Activated B cell treated with CpG ODN at 0.5 μM for 24 hours (primary cell): ENCODE data around the gene SH3PXD2A. TPM values are rescaled to one million over a fixed set of nuclear protein-coding genes. Genes with fewer than 3 reads are reported as not detected.

Experiments used
- ATAC-seq: fragments of 200-7000 bp; cut with Tn5 transposase; one replicate; pipeline ENCODE4 v1.10.0; 2021; ENCODE audit warnings: low read depth, mild to moderate bottlenecking, moderate library complexity
- CTCF ChIA-PET: fragments of 350-600 bp; sonication (Branson Sonifier 250); formaldehyde crosslinking; loops from one replicate; lab custom pipeline; 2021; ENCODE audit warnings: antibody characterized with exemption; lab: Charles Lee
- POLR2A ChIA-PET: fragments of 350-600 bp; sonication (Branson Sonifier 250); formaldehyde crosslinking; loops from one replicate; lab custom pipeline; 2021; ENCODE audit warnings: antibody characterized with exemption; lab: Charles Lee
- DNase-seq: peaks from one replicate; pipeline ENCODE4 v3.0.0; 2022
- H3K27ac Mint-ChIP-seq: one replicate; pipeline ENCODE4 v1.8.0; 2020; ENCODE audit warnings: mixed read lengths
- H3K27me3 Mint-ChIP-seq: one replicate; pipeline ENCODE4 v1.8.0; 2021; ENCODE audit warnings: mixed read lengths
- H3K36me3 Mint-ChIP-seq: one replicate; pipeline ENCODE4 v1.8.0; 2021; ENCODE audit warnings: low read depth, mixed read lengths
- H3K4me1 Mint-ChIP-seq: one replicate; pipeline ENCODE4 v1.8.0; 2021; ENCODE audit warnings: mixed read lengths
- H3K4me3 Mint-ChIP-seq: one replicate; pipeline ENCODE4 v1.8.0; 2020; ENCODE audit warnings: mild to moderate bottlenecking, mixed read lengths
- H3K9me3 Mint-ChIP-seq: one replicate; pipeline ENCODE4 v1.8.0; 2020; ENCODE audit warnings: mixed read lengths
- CTCF ChIP-seq: fragments of 200-600 bp; IDR thresholded peaks from one replicate; pipeline ENCODE4 v1.8.0; 2022; ENCODE audit warnings: antibody characterized with exemption, mild to moderate bottlenecking
- intact Hi-C: fragments of 100-400 bp; cut with micrococcal nuclease; formaldehyde crosslinking; loops from one replicate; pipeline ENCODE4 v1.15.1; 2024
- total RNA-seq: library from RNA; stranded (reverse); gene quantifications from 2 replicates; pipeline ENCODE4 v1.2.3, GENCODE V29; 2022

Gene SH3PXD2A
- total RNA-seq, 1 donor from 2014 or later, result 18.2 TPM

DNA sequence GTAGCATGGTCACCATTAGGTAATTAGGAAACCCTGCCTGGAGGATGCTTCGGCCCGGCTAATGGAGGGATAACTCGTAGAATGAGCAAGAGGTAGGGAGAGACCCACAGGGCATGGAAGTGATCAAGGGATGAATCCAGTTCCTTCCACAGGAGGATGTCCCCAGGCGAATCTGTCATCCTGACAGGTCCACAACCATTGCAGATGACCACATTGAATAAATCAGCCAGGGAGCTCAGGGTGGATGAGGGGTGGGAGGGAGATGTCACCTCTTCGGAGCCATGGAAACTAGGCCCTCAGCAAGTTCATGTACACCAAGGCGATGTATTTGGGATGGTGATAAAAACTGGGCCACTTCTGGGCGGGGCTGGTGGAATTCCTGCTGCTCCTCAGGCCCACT lies 28.5 kb downstream of the SH3PXD2A start:
- ChIA-PET POLR2A (no interaction called here), CTCF (no interaction called here)
- Mint-ChIP-seq H3K36me3 (no peaks in the 10 kb centered on the region), H3K4me1 (no peaks in the 10 kb centered on the region), H3K27ac (no peak overlapping the region), H3K9me3 (peaks cover under 1% of the 10 kb centered on the region), H3K4me3 (no peak overlapping the region), H3K27me3 (peaks cover 44% of the 10 kb centered on the region)
- ATAC-seq (no peak), DNase-seq (no peak)
- intact Hi-C loops, result no loop called here
- TF ChIP-seq CTCF, result no peak

GRCh38 chr10:103824281-103824680 lies 31.1 kb downstream of the SH3PXD2A start:
- DNase-seq, result no peak
- H3K27ac Mint-ChIP-seq, result no peak overlapping the region
- no peaks in the 10 kb centered on the region for H3K4me1 Mint-ChIP-seq
- TF ChIP-seq CTCF, result no peak
- H3K36me3 Mint-ChIP-seq, result no peaks in the 10 kb centered on the region
- ATAC-seq, result no peak
- CTCF ChIA-PET, result no interaction called here
- POLR2A ChIA-PET, result no interaction called here
- intact Hi-C loops, result no loop called here
- no peak overlapping the region for H3K4me3 Mint-ChIP-seq
- no peaks in the 10 kb centered on the region for H3K9me3 Mint-ChIP-seq
- H3K27me3 Mint-ChIP-seq, result peaks cover 48% of the 10 kb centered on the region

GRCh38 chr10:103823706-103824272 lies 31.6 kb downstream of the SH3PXD2A start:
- ChIA-PET CTCF (no interaction called here), POLR2A (no interaction called here)
- no peak for DNase-seq
- H3K9me3 Mint-ChIP-seq, result no peaks in the 10 kb centered on the region
- peaks cover 48% of the 10 kb centered on the region for H3K27me3 Mint-ChIP-seq
- no peak overlapping the region for H3K27ac Mint-ChIP-seq
- no peak for TF ChIP-seq CTCF
- H3K4me3 Mint-ChIP-seq, result no peak overlapping the region
- intact Hi-C loops, result no loop called here
- H3K36me3 Mint-ChIP-seq, result no peaks in the 10 kb centered on the region
- no peaks in the 10 kb centered on the region for H3K4me1 Mint-ChIP-seq
- ATAC-seq, result no peak

DNA sequence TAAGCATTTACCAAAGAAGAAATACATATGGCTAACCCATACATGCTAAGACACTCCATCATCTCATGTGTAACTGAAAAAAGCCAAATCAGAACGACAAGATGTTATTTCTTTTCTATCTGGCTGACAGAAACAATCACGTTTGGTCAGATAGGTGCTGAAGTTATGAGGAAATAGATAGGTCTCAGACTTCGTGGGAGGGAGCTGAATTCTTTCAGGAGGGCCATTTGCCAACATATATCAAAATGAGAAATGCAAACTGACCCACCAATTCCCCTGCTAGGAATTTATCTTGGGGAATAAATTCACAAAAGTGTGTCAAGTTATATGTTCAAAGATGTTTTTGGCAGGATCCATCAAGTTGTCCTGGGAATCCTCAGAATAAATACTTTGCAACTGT lies 32.6 kb downstream of the SH3PXD2A start:
- no peaks in the 10 kb centered on the region for H3K4me1 Mint-ChIP-seq
- no peak overlapping the region for H3K27ac Mint-ChIP-seq
- intact Hi-C loops, result no loop called here
- POLR2A ChIA-PET, result no interaction called here
- no peaks in the 10 kb centered on the region for H3K9me3 Mint-ChIP-seq
- TF ChIP-seq CTCF, result no peak
- CTCF ChIA-PET, result no interaction called here
- no peak for DNase-seq
- peaks cover 52% of the 10 kb centered on the region for H3K27me3 Mint-ChIP-seq
- no peak for ATAC-seq
- no peaks in the 10 kb centered on the region for H3K36me3 Mint-ChIP-seq
- no peak overlapping the region for H3K4me3 Mint-ChIP-seq

GRCh38 chr10:103822107-103822716 lies 33.2 kb downstream of the SH3PXD2A start:
- no peaks in the 10 kb centered on the region for H3K9me3 Mint-ChIP-seq
- H3K27ac Mint-ChIP-seq, result no peak overlapping the region
- POLR2A ChIA-PET, result no interaction called here
- TF ChIP-seq CTCF, result no peak
- H3K4me3 Mint-ChIP-seq, result no peak overlapping the region
- ATAC-seq (no peak), DNase-seq (no peak)
- peaks cover 52% of the 10 kb centered on the region for H3K27me3 Mint-ChIP-seq
- intact Hi-C loops, result no loop called here
- no peaks in the 10 kb centered on the region for H3K4me1 Mint-ChIP-seq
- CTCF ChIA-PET, result no interaction called here
- no peaks in the 10 kb centered on the region for H3K36me3 Mint-ChIP-seq
